ENCODE data around the gene CBFA2T3.

CBFA2T3 gene

DNA sequence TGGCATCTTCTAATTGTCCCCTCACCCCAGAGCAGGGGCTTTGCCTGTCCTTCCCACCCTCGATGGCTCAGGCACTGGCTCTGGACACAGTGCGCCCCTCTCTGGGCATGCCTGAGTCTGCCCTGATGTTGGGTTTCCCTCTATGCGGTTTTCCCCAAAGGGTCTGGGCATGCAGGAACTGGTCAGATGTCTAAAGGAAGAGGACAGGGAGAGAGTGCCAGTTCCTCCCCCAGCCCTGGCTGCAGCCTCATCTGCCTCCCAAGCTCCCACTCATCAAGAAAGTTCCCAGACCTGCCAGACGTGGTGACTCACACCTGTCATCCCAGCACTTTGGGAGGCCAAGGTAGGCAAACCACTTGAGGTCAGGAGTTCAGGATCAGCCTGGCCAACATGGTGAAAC lies 69.2 kb downstream of the CBFA2T3 start:
- H3K4me3 ChIP-seq (ENCODE audit: low read length, poor library complexity, severe bottlenecking), result no peak overlapping the region
- H3K4me2 ChIP-seq (ENCODE audit: low read depth, low read length, poor library complexity, severe bottlenecking), result no peak overlapping the region
- no peaks in the 10 kb centered on the region for H3K9me3 ChIP-seq (ENCODE audit: insufficient read depth, low read depth, low read length)
- H3K79me2 ChIP-seq (ENCODE audit: insufficient read depth, low read length), result peaks cover 84% of the 10 kb centered on the region; the same call in 1 of the 2 replicates
- H3K36me3 ChIP-seq (ENCODE audit: insufficient read depth, low read length), result no peaks in the 10 kb centered on the region; the same call in 1 of the 2 replicates
- H3K9me2 ChIP-seq (replicated peaks; ENCODE audit: low read depth, low read length), result no peaks in the 10 kb centered on the region
- no peaks in the 10 kb centered on the region for H3K27me3 ChIP-seq (ENCODE audit: insufficient read depth, low read length, poor library complexity, severe bottlenecking)
- H3F3A ChIP-seq (ENCODE audit: low read depth), result no peaks in the 10 kb centered on the region
- H3K9ac ChIP-seq (ENCODE audit: low read depth, low read length, poor library complexity, severe bottlenecking), result no peak overlapping the region
- H3K4me1 ChIP-seq (ENCODE audit: insufficient read depth, low read length, poor library complexity, severe bottlenecking), result no peaks in the 10 kb centered on the region
- H2AFZ ChIP-seq (ENCODE audit: low read length), result no peak overlapping the region
- peaks cover 65% of the 10 kb centered on the region for H4K20me1 ChIP-seq (ENCODE audit: insufficient read depth, low read length, poor library complexity, severe bottlenecking)
- TF ChIP-seq EZH2phosphoT487 (IDR thresholded peaks at IDR 0.05; ENCODE audit: borderline replicate concordance), result no peak
- TF ChIP-seq, protein P1, sequence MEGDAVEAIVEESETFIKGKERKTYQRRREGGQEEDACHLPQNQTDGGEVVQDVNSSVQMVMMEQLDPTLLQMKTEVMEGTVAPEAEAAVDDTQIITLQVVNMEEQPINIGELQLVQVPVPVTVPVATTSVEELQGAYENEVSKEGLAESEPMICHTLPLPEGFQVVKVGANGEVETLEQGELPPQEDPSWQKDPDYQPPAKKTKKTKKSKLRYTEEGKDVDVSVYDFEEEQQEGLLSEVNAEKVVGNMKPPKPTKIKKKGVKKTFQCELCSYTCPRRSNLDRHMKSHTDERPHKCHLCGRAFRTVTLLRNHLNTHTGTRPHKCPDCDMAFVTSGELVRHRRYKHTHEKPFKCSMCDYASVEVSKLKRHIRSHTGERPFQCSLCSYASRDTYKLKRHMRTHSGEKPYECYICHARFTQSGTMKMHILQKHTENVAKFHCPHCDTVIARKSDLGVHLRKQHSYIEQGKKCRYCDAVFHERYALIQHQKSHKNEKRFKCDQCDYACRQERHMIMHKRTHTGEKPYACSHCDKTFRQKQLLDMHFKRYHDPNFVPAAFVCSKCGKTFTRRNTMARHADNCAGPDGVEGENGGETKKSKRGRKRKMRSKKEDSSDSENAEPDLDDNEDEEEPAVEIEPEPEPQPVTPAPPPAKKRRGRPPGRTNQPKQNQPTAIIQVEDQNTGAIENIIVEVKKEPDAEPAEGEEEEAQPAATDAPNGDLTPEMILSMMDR (conservative IDR thresholded peaks at IDR 0.05; ENCODE audit: low read length), result no peak

GRCh38 chr16:88906535-88907105 lies 70.4 kb downstream of the CBFA2T3 start:
- Histone ChIP-seq H3K4me3 (ENCODE audit: low read length, poor library complexity, severe bottlenecking) (no peak overlapping the region), H4K20me1 (ENCODE audit: insufficient read depth, low read length, poor library complexity, severe bottlenecking) (peaks cover 59% of the 10 kb centered on the region), H3K9me2 (replicated peaks; ENCODE audit: low read depth, low read length) (no peaks in the 10 kb centered on the region), H3K9ac (ENCODE audit: low read depth, low read length, poor library complexity, severe bottlenecking) (no peak overlapping the region), H3K4me2 (ENCODE audit: low read depth, low read length, poor library complexity, severe bottlenecking) (no peak overlapping the region), H3K36me3 (ENCODE audit: insufficient read depth, low read length) (peaks cover 5% of the 10 kb centered on the region; the same call in 1 of the 2 replicates), H3K9me3 (ENCODE audit: insufficient read depth, low read depth, low read length) (no peaks in the 10 kb centered on the region), H3K27me3 (ENCODE audit: insufficient read depth, low read length, poor library complexity, severe bottlenecking) (no peaks in the 10 kb centered on the region), H3K79me2 (ENCODE audit: insufficient read depth, low read length) (peaks cover 73% of the 10 kb centered on the region; the same call in 1 of the 2 replicates), H2AFZ (ENCODE audit: low read length) (no peak overlapping the region), H3K4me1 (ENCODE audit: insufficient read depth, low read length, poor library complexity, severe bottlenecking) (no peaks in the 10 kb centered on the region), H3F3A (ENCODE audit: low read depth) (no peaks in the 10 kb centered on the region)
- TF ChIP-seq, protein P1 (conservative IDR thresholded peaks at IDR 0.05; ENCODE audit: low read length), result no peak
- TF ChIP-seq EZH2phosphoT487 (IDR thresholded peaks at IDR 0.05; ENCODE audit: borderline replicate concordance), result no peak

DNA sequence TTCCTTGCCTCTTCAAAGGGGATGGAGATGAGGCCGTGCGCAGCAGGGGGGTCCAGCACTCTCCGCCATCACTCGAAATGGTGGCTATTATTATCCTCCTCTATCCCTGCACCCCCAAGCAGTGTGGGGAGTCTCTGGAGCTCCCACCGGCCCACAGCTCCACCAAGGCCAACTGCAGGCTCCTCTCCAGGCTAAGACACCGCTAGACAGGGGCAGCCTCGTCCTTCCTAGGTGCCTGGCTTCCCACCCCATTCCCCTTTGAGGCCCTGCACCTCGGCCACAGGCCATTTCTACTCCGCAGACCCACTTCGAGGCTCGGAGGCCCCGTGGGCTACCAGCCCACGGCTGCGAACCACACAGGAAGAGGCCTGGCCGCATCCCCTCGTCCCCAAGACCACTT lies 71.0 kb downstream of the CBFA2T3 start:
- H3K79me2 ChIP-seq (ENCODE audit: insufficient read depth, low read length), result peaks cover 67% of the 10 kb centered on the region; the same call in 1 of the 2 replicates
- H2AFZ ChIP-seq (ENCODE audit: low read length), result no peak overlapping the region
- peaks cover 53% of the 10 kb centered on the region for H4K20me1 ChIP-seq (ENCODE audit: insufficient read depth, low read length, poor library complexity, severe bottlenecking)
- H3K27me3 ChIP-seq (ENCODE audit: insufficient read depth, low read length, poor library complexity, severe bottlenecking), result no peaks in the 10 kb centered on the region
- TF ChIP-seq, protein P1 (conservative IDR thresholded peaks at IDR 0.05; ENCODE audit: low read length), result no peak
- no peak for TF ChIP-seq EZH2phosphoT487 (IDR thresholded peaks at IDR 0.05; ENCODE audit: borderline replicate concordance)
- no peaks in the 10 kb centered on the region for H3K4me1 ChIP-seq (ENCODE audit: insufficient read depth, low read length, poor library complexity, severe bottlenecking)
- H3K9ac ChIP-seq (ENCODE audit: low read depth, low read length, poor library complexity, severe bottlenecking), result no peak overlapping the region
- peaks cover 11% of the 10 kb centered on the region; the same call in 1 of the 2 replicates for H3K36me3 ChIP-seq (ENCODE audit: insufficient read depth, low read length)
- no peaks in the 10 kb centered on the region for H3F3A ChIP-seq (ENCODE audit: low read depth)
- H3K9me3 ChIP-seq (ENCODE audit: insufficient read depth, low read depth, low read length), result no peaks in the 10 kb centered on the region
- H3K9me2 ChIP-seq (replicated peaks; ENCODE audit: low read depth, low read length), result no peaks in the 10 kb centered on the region
- H3K4me2 ChIP-seq (ENCODE audit: low read depth, low read length, poor library complexity, severe bottlenecking), result no peak overlapping the region
- no peak overlapping the region for H3K4me3 ChIP-seq (ENCODE audit: low read length, poor library complexity, severe bottlenecking)

Data from Loucy (cell line).